RWPE1 (cell line): ENCODE data around the gene DNASE1L2.

Source experiments
- CTCF ChIA-PET: fragments of 350-600 bp; sonication (Branson Sonifier 250); formaldehyde crosslinking; extraction: SDS; loops from one replicate; lab custom pipeline; 2021; lab: Yijun Ruan, JAX
- POLR2A ChIA-PET: fragments of 400-600 bp; formaldehyde crosslinking; extraction: SDS; loops from one replicate; lab custom pipeline; 2020; ENCODE audit warnings: antibody characterized with exemption; ENCODE audit not compliant: low non-redundant PET; lab: Yijun Ruan, JAX
- DNase-seq: peaks from one replicate; pipeline ENCODE4 v3.0.0; 2012; ENCODE audit warnings: low spot score
- H3K27ac ChIP-seq: fragments of 450-650 bp; 2 replicates; pipeline ENCODE4 v1.5.1; 2017
- TF ChIP-seq, protein P1 (sequence below): fragments of 450-650 bp; conservative IDR thresholded peaks from 2 replicates; pipeline ENCODE4 v1.5.1; 2017; ENCODE audit warnings: low read depth, mild to moderate bottlenecking

Gene DNASE1L2

DNA sequence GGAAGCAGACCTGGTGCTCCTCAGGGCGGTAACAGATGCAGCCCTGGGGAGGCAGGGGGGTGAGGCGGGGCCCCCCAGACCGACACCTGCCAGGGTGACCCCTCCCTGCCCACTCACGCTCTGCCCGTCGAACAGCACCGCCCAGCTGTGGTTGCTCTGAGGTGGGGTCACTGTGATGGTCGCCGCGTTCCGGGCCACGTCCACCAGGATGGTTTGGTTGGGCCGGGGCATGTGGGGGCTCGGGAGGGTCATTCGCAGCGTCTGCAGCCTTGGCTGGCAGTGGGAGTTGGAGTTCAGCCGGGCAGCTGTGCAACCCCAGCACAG, 26.3 kb upstream of the DNASE1L2 start:
- peak overlapping the region; percentile 93 for H3K27ac ChIP-seq
- TF ChIP-seq, protein P1, sequence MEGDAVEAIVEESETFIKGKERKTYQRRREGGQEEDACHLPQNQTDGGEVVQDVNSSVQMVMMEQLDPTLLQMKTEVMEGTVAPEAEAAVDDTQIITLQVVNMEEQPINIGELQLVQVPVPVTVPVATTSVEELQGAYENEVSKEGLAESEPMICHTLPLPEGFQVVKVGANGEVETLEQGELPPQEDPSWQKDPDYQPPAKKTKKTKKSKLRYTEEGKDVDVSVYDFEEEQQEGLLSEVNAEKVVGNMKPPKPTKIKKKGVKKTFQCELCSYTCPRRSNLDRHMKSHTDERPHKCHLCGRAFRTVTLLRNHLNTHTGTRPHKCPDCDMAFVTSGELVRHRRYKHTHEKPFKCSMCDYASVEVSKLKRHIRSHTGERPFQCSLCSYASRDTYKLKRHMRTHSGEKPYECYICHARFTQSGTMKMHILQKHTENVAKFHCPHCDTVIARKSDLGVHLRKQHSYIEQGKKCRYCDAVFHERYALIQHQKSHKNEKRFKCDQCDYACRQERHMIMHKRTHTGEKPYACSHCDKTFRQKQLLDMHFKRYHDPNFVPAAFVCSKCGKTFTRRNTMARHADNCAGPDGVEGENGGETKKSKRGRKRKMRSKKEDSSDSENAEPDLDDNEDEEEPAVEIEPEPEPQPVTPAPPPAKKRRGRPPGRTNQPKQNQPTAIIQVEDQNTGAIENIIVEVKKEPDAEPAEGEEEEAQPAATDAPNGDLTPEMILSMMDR = no peak
- DNase-seq = no peak
- POLR2A ChIA-PET = no interaction called here
- CTCF ChIA-PET = interaction anchor here (0.6 kb wide), 1 partner anchor 59 kb away, joined by 4 read pairs; no protein-coding TSS in a partner anchor

DNA sequence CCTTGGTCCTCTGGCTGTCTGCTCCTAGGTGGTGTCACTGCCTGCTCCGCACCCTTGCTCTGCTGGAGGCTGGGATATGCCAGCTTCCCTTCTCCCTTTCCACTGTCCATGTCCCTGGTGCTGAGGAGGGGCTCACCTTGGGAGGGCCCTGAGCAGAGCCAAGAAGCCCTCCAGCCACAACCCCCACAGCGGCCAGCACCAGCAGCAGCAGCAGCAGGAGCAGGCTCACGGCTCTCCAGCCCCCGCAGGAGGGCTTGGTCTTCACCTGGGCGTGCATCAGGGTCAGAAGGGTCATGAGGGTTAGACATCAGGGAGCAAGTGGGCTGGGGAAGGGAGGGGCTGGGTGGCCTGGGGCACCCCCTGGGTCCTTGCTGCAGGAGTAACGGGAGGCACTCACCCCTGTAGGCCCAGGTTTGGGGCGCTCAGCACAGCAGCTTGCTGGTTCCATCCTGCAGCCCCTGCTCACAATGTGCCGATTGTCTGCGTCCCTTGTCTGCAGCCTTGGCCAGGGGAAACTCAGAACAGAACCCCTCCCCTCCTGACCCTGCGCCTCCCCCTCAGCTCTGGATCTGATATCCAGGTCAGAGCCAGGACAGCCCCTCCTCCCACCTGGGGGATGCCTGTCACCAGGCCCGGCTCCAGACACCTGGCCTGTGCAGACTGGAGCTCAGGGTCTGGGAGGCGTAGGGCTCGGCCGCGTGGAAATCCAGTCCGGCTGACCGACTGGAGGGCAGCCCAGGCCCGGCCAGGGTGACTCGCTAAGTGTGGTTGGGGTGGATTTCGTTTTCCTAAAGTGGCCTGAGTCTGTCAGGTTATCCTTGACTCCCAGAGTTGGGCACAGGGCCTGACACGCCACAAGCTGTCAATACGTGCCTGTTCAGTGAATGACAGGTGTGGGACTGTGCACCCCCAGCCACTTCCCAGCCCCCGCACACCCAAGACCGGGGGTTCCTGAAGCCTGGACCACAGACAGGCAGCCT, 25.6 kb upstream of the DNASE1L2 start, which contains the start of gene BRICD5:
BRICD5 (minus strand) TSS at position 478 of the 980 bp plus-strand sequence; CDS start at position 448, 30 bp downstream.
- TF ChIP-seq, protein P1 = no peak

DNA sequence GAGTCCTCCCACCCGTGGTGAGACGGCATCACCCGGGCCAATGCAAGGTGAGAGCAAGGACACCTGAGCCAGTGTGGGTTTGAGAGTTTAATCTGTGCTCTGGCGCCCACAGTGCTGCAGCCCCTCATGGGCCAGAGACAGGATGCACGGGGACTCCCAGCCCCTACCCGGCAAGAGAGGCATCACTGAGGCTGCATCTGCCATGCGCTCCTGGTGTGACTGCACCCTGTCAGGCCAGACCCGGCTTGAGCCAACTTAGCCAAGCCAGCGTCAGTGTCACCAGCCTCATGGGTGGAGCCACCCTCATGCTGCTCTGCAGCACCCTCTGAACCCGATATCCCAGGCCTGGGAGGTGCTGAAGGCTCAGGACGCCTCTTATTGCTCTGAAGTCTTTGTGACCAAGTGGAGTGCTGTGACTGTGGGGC, 24.3 kb upstream of the DNASE1L2 start:
- CTCF ChIA-PET = interaction anchor here (0.6 kb wide), 1 partner anchor 228 kb away, joined by 3 read pairs; the partner anchor contains the start of gene GFER
- peak overlapping the region; percentile 93 for H3K27ac ChIP-seq
- POLR2A ChIA-PET = interaction anchor here (0.7 kb wide), 1 partner anchor 38 kb away, joined by 4 read pairs; no protein-coding TSS in a partner anchor
- no peak for DNase-seq
- TF ChIP-seq, protein P1 = no peak

More for the DNA sequence above, 25.6 kb upstream of the DNASE1L2 start, which contains the start of gene BRICD5:
- H3K27ac ChIP-seq = peak within 1 kb of the TSS; percentile 93
- DNase-seq = no peak
- CTCF ChIA-PET = interaction anchor here (0.9 kb wide), 1 partner anchor 41 kb away, joined by 3 read pairs; no protein-coding TSS in a partner anchor
- POLR2A ChIA-PET = interaction anchor here (0.7 kb wide), 1 partner anchor 40 kb away, joined by 4 read pairs; no protein-coding TSS in a partner anchor

DNA sequence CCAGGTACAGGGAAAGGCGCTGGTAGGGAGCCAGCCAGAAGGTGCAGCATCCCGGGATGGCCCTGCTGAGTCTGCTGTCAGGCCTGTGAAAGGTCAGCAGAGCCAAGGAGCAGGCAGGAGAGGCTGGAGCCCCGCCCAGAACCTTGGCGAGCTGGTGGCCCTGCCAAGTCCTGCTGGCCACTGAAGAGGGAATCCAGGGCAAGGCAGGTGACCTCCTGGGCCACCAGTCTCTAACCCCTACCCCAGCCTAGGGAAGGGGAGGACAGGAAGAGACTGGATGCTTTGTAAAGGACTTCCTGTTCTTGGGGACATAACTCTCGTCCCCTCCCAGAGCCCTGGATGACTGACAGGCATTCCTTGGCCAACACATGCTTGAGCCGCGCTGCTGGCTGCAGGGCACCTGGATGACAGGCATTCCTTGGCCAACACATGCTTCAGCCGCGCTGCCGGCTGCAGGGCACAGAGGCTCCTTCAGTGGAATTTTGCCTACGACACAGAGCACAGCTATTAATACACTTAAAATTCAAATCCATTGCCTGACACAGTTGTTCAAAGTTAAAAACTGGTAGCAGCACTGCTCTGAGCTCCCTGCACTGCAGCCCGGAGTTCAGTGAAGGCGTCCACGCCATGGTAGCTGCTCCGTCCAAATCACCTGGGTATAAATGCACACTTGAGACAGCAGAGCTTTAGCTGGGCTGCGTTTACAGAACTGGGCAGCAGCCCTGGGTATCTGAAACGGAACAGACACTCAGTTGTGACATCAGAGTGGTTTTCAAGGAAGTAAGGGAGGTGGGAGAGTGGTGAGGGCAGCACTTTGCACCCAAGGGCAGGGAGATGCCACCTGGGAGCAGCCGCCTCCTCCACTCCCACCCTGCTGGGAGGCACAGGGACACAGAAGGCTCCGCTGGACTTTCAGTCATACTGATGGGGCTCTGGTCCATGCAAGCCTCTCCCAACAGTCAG, 23.6 kb upstream of the DNASE1L2 start:
- peak overlapping the region; percentile 93 for H3K27ac ChIP-seq
- DNase-seq = no peak
- ChIA-PET POLR2A (interaction anchor here (0.6 kb wide), 2 partner anchors 13 to 1827 kb away, joined by 3 to 4 read pairs; no protein-coding TSS in a partner anchor), CTCF (interaction anchor here (0.6 kb wide), 2 partner anchors 228 to 512 kb away, joined by 3 to 10 read pairs; partner anchors contain the start of gene GFER)
- TF ChIP-seq, protein P1 = no peak

DNA sequence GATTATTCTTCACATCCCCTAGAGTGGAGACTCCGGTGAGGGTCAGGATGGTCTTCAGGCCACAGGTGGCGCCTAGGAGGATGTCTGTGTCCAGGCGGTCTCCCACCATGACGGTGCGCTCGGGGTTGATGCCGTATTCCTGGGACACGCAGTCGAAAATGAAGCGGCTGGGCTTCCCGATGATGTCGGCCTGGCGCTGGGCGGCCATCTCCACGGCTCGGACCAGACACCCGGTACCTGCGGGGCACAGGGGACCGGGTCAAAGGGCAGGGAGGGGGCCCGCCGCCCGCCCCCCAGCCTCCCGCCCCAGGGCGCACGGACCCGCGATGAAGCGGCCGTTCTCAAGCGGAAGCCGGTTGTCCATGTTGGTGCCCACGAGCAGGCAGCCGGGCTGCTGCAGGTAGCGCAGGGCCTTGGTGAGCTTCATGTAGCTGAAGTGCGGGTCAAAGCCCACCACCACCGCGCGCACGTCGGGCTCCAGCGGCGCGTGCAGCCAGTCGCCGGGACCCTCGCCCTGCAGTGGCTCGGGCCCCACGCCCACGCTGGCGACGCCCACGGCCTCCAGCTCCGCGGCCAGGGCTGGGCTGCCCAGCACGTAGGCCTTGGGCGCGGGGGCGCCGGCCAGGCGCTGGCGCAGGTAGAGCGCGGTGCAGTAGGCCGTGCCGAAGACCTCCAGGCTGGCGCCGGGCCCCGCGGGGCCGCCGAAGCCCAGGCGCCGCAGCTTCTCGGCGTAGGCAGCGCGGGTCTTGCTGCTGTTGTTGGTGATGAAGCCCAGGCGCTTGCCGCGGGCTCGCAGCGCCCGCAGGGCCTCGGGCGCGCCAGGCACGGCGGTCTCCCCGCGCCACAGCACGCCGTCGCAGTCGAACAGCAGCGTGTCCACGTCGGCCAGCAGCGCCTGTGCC, 22.2 kb upstream of the DNASE1L2 start:
- no peak for DNase-seq
- CTCF ChIA-PET = no interaction called here
- peak overlapping the region; percentile 93 for H3K27ac ChIP-seq
- TF ChIP-seq, protein P1 = no peak
- POLR2A ChIA-PET = interaction anchor here (0.5 to 0.6 kb wide), 2 partner anchors 36 to 52 kb away, joined by 4 to 5 read pairs; no protein-coding TSS in a partner anchor
